GM18517 (cell line): ENCODE measurements around the gene POLDIP3.
"Not testable (repeated sequence)": the region's sequence is repeated elsewhere in the genome, so short reads cannot be mapped to it uniquely, and the experiment has no call there.

ENCODE experiments used
- ATAC-seq: cut with Tn5 transposase; IDR thresholded peaks from one replicate; pipeline ENCODE4 v1.9.1; 2021; ENCODE audit warnings: mild to moderate bottlenecking, moderate library complexity; ENCODE audit not compliant: unreplicated experiment

POLDIP3 gene

GRCh38 chr22:42587588-42588175 is 27.0 kb downstream of the POLDIP3 start:
- no peak for ATAC-seq

GRCh38 chr22:42586381-42586780 is 28.3 kb downstream of the POLDIP3 start:
- ATAC-seq = no peak

GRCh38 chr22:42585096-42585495 is 29.6 kb downstream of the POLDIP3 start:
- no peak for ATAC-seq

GRCh38 chr22:42584364-42584940 is 30.2 kb downstream of the POLDIP3 start:
- ATAC-seq = no peak

GRCh38 chr22:42582987-42583386 is 31.7 kb downstream of the POLDIP3 start:
- ATAC-seq = no peak

- ATAC-seq = peak; percentile 39
These were observed 32.6 kb downstream of the POLDIP3 start for GRCh38 chr22:42581762-42582716.

GRCh38 chr22:42581194-42581761 is 33.4 kb downstream of the POLDIP3 start:
- peak; percentile 26 for ATAC-seq

- ATAC-seq = not testable (repeated sequence)
These were observed 34.6 kb downstream of the POLDIP3 start for GRCh38 chr22:42580040-42580439.

GRCh38 chr22:42577623-42578240 is 37.0 kb downstream of the POLDIP3 start:
- ATAC-seq = no peak

GRCh38 chr22:42577141-42577540 is 37.5 kb downstream of the POLDIP3 start:
- ATAC-seq = not testable (repeated sequence)

- ATAC-seq = not testable (repeated sequence)
These were observed 38.6 kb downstream of the POLDIP3 start for GRCh38 chr22:42575996-42576574.

GRCh38 chr22:42574468-42574867 is 40.2 kb downstream of the POLDIP3 start:
- not testable (repeated sequence) for ATAC-seq

GRCh38 chr22:42574046-42574445 is 40.6 kb downstream of the POLDIP3 start:
- not testable (repeated sequence) for ATAC-seq

GRCh38 chr22:42571068-42571467 is 43.6 kb downstream of the POLDIP3 start:
- ATAC-seq = not testable (repeated sequence)

- ATAC-seq = not testable (repeated sequence)
These were observed 44.1 kb downstream of the POLDIP3 start for GRCh38 chr22:42570580-42570979.

GRCh38 chr22:42567950-42568349 is 46.7 kb downstream of the POLDIP3 start:
- ATAC-seq = not testable (repeated sequence)

GRCh38 chr22:42565956-42566355 is 48.7 kb downstream of the POLDIP3 start:
- no peak for ATAC-seq

GRCh38 chr22:42564699-42565098 is 50.0 kb downstream of the POLDIP3 start:
- no peak for ATAC-seq

- not testable (repeated sequence) for ATAC-seq
These were observed 50.7 kb downstream of the POLDIP3 start for GRCh38 chr22:42563943-42564342.

- ATAC-seq = no peak
These were observed 52.0 kb downstream of the POLDIP3 start for GRCh38 chr22:42562684-42563083.
